Left lung (tissue), 10 donors: ENCODE measurements around the gene MADD. TPM values are rescaled to one million over a fixed set of nuclear protein-coding genes. Genes with fewer than 3 reads are reported as not detected.

Source experiments
- ATAC-seq: fragments of 200-7000 bp; cut with Tn5 transposase; one replicate; pipeline ENCODE4 v1.9.1; 2020; ENCODE audit warnings: moderate library complexity
- DNase-seq, 4 donors: peaks; one replicate each; pipeline ENCODE4 v3.0.0-alpha.2; 2013 to 2020
- H3K27ac ChIP-seq, 2 donors: fragments of 200-600 bp; sonication (generic) in 1 of 2; one replicate each; pipeline versions ENCODE4 v1.5.0 to v1.8.0; 2020 to 2021
- H3K27me3 ChIP-seq, 2 donors: fragments of 200-600 bp; sonication (generic) in 1 of 2; one replicate each; pipeline versions ENCODE4 v1.5.0 to v1.8.0; 2020 to 2021
- H3K36me3 ChIP-seq, 2 donors: fragments of 200-600 bp; sonication (generic) in 1 of 2; one replicate each; pipeline versions ENCODE4 v1.5.0 to v1.8.0; 2020 to 2021
- H3K4me1 ChIP-seq, 2 donors: fragments of 200-600 bp; one replicate each; pipeline ENCODE4 v1.8.0; 2021
- H3K4me3 ChIP-seq, 2 donors: fragments of 200-600 bp; sonication (generic) in 1 of 2; one replicate each; pipeline versions ENCODE4 v1.5.0 to v1.8.0; 2020 to 2021; ENCODE audit warnings: mild to moderate bottlenecking in 1 of 2
- H3K9me3 ChIP-seq, 2 donors: fragments of 200-600 bp; sonication (generic) in 1 of 2; one replicate each; pipeline versions ENCODE4 v1.5.0 to v1.8.0; 2020 to 2021
- CTCF ChIP-seq, 2 donors: fragments of 200-600 bp; sonication (generic) in 1 of 2; IDR thresholded peaks; one replicate each; pipeline versions ENCODE4 v1.5.0 to v1.8.0; 2021; ENCODE audit warnings: antibody characterized with exemption in 2 of 2
- intact Hi-C, 2 donors: fragments of 100-400 bp; cut with DNase I; formaldehyde crosslinking; loops; one replicate each; pipeline versions ENCODE4 v1.11.2 to v1.14.2; 2022
- polyA plus RNA-seq, 6 donors: library from polyadenylated mRNA; unstranded; fragments of 120-200 nt; gene quantifications; one replicate each; pipeline ENCODE4 v1.2.1, GENCODE V29; 2013; ENCODE audit not compliant: insufficient read length in 6 of 6
- total RNA-seq, 2 donors: library from RNA; stranded (reverse); fragmentation: NEBNext Ultra II Directional; extraction: Animal tissue kit (Norgen Biotek cat#: 25700); gene quantifications; one replicate each; pipeline ENCODE4 v1.2.1, GENCODE V29; 2021
- donor health status: DM: no; HTN: yes; CAD: no.
- donor health status: DM: no; HTN: no; CAD: no.

MADD gene
- total and polyA plus RNA-seq, 8 donors = 33.0 to 53.8 (median 51.9) TPM

GRCh38 chr11:47335733-47336132 lies 65.8 kb downstream of the MADD start:
- DNase-seq (no peak), ATAC-seq (no peak)
- peaks cover 0 to 30% of the 10 kb centered on the region in 2 donors for H3K36me3 ChIP-seq
- TF ChIP-seq CTCF (IDR thresholded peaks at IDR 0.05) = no peak
- H3K27ac ChIP-seq = no peak overlapping the region
- intact Hi-C loops = no loop called here
- H3K4me3 ChIP-seq = no peak overlapping the region
- H3K9me3 ChIP-seq = no peaks in the 10 kb centered on the region
- no peaks in the 10 kb centered on the region for H3K4me1 ChIP-seq
- H3K27me3 ChIP-seq = no peaks in the 10 kb centered on the region

- DNase-seq (no peak), ATAC-seq (no peak)
- Histone ChIP-seq H3K27me3 (no peaks in the 10 kb centered on the region), H3K36me3 (peaks cover 0 to 33% of the 10 kb centered on the region in 2 donors), H3K27ac (no peak overlapping the region), H3K9me3 (no peaks in the 10 kb centered on the region), H3K4me1 (no peaks in the 10 kb centered on the region), H3K4me3 (no peak overlapping the region)
- no peak for TF ChIP-seq CTCF (IDR thresholded peaks at IDR 0.05)
- intact Hi-C loops = no loop called here
These were observed 66.7 kb downstream of the MADD start for GRCh38 chr11:47336595-47336994.

- Histone ChIP-seq H3K27ac (no peak overlapping the region), H3K4me3 (no peak overlapping the region), H3K4me1 (no peaks in the 10 kb centered on the region), H3K27me3 (no peaks in the 10 kb centered on the region), H3K9me3 (no peaks in the 10 kb centered on the region), H3K36me3 (peaks cover 0 to 37% of the 10 kb centered on the region in 2 donors)
- intact Hi-C loops = no loop called here
- ATAC-seq (no peak), DNase-seq (no peak)
- TF ChIP-seq CTCF (IDR thresholded peaks at IDR 0.05) = no peak
These were observed 67.4 kb downstream of the MADD start for GRCh38 chr11:47337229-47337924.

- no peaks in the 10 kb centered on the region for H3K9me3 ChIP-seq
- no peaks in the 10 kb centered on the region for H3K27me3 ChIP-seq
- no peaks in the 10 kb centered on the region for H3K4me1 ChIP-seq
- no peak for TF ChIP-seq CTCF (IDR thresholded peaks at IDR 0.05)
- ATAC-seq (no peak), DNase-seq (no peak)
- H3K36me3 ChIP-seq = peaks cover 0 to 30% of the 10 kb centered on the region in 2 donors
- no peak overlapping the region for H3K4me3 ChIP-seq
- H3K27ac ChIP-seq = no peak overlapping the region
- intact Hi-C loops = no loop called here
These were observed 68.7 kb downstream of the MADD start for GRCh38 chr11:47338396-47339241.

GRCh38 chr11:47340010-47340409 lies 70.1 kb downstream of the MADD start:
- Histone ChIP-seq H3K4me3 (no peak overlapping the region), H3K27me3 (no peaks in the 10 kb centered on the region), H3K36me3 (peaks cover 0 to 39% of the 10 kb centered on the region in 2 donors), H3K9me3 (no peaks in the 10 kb centered on the region), H3K27ac (no peak overlapping the region), H3K4me1 (no peaks in the 10 kb centered on the region)
- DNase-seq (no peak), ATAC-seq (no peak)
- no peak for TF ChIP-seq CTCF (IDR thresholded peaks at IDR 0.05)
- intact Hi-C loops = no loop called here
